Chondrocyte (in vitro differentiated cells): ENCODE data around the gene ZNF629. TPM values are rescaled to one million over a fixed set of nuclear protein-coding genes. Genes with fewer than 3 reads are reported as not detected.

ENCODE experiments used
- DNase-seq: peaks from one replicate; pipeline ENCODE4 v3.0.0; 2021; ENCODE audit warnings: mixed read lengths, low spot score
- H3K27ac Mint-ChIP-seq: one replicate; pipeline ENCODE4 v1.8.0; 2021; ENCODE audit warnings: mild to moderate bottlenecking, moderate library complexity, mixed read lengths; ENCODE audit not compliant: unreplicated experiment
- H3K27me3 Mint-ChIP-seq: 2 replicates; pipeline ENCODE4 v1.8.0; 2021; ENCODE audit warnings: low read depth, mixed read lengths
- H3K36me3 Mint-ChIP-seq: 2 replicates; pipeline ENCODE4 v1.8.0; 2021; ENCODE audit warnings: low read depth, mixed read lengths
- H3K4me1 Mint-ChIP-seq: 2 replicates; pipeline ENCODE4 v1.8.0; 2021; ENCODE audit warnings: low read depth, mild to moderate bottlenecking, mixed read lengths
- H3K4me3 Mint-ChIP-seq: one replicate; pipeline ENCODE4 v1.8.0; 2021; ENCODE audit warnings: mild to moderate bottlenecking, moderate library complexity, mixed read lengths; ENCODE audit not compliant: unreplicated experiment
- H3K9me3 Mint-ChIP-seq: 2 replicates; pipeline ENCODE4 v1.8.0; 2021; ENCODE audit warnings: low read depth, mixed read lengths
- total RNA-seq: library from RNA; stranded (reverse); gene quantifications from 3 replicates; pipeline ENCODE4 v1.2.1, GENCODE V29; 2021
- TF ChIP-seq, protein P1 (sequence below): fragments of 200-600 bp; sonication (generic); IDR thresholded peaks from 2 replicates; pipeline ENCODE4 v1.5.0; 2021; ENCODE audit warnings: antibody characterized with exemption, mild to moderate bottlenecking, moderate library complexity

The ZNF629 gene
- total RNA-seq, 1 donor from 2014 or later: 18.9 TPM

DNA sequence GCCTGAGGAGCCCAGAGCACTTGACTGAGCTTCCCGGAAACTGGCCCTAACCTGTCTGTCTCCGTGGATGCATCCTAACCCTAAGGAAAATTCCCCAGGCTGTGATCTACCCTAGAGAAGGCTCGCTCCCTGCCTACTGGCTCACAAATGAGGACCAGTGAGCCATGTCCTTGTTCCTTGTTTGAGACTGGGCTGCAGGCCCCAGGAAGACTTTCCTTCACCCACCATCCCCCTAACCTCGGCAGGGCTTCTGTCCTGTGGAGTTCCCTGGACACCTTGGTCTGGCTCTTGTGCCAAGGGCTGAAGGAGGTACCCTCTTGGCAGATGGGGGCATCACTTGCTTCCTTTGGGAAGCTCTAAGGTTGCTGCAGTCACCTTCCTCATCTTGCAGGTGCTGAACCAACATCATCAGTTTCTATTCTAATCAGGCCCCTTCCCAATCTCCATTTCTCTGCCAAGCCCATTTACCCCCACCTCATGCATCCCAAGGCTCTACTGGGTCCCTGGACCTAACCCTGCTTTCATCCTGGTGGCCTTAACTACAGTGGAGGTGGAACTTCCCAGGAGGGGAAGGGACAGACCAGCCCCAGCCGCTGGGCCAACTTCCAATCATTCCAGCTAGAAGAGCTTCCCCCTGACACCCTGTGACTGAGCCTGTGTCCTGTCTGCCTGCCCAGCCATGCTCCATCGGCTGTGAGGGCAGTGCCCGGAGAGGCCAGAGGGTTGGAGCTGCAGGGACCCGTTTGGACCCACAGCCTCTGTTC lies 12.5 kb downstream of the ZNF629 start:
- Mint-ChIP-seq H3K36me3 (peaks cover 16% of the 10 kb centered on the region), H3K9me3 (no peaks in the 10 kb centered on the region), H3K4me3 (peak overlapping the region; percentile 91), H3K27ac (peak overlapping the region; percentile 96), H3K4me1 (peaks cover 37% of the 10 kb centered on the region), H3K27me3 (no peaks in the 10 kb centered on the region)
- DNase-seq: no peak
- TF ChIP-seq, protein P1, sequence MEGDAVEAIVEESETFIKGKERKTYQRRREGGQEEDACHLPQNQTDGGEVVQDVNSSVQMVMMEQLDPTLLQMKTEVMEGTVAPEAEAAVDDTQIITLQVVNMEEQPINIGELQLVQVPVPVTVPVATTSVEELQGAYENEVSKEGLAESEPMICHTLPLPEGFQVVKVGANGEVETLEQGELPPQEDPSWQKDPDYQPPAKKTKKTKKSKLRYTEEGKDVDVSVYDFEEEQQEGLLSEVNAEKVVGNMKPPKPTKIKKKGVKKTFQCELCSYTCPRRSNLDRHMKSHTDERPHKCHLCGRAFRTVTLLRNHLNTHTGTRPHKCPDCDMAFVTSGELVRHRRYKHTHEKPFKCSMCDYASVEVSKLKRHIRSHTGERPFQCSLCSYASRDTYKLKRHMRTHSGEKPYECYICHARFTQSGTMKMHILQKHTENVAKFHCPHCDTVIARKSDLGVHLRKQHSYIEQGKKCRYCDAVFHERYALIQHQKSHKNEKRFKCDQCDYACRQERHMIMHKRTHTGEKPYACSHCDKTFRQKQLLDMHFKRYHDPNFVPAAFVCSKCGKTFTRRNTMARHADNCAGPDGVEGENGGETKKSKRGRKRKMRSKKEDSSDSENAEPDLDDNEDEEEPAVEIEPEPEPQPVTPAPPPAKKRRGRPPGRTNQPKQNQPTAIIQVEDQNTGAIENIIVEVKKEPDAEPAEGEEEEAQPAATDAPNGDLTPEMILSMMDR: no peak

DNA sequence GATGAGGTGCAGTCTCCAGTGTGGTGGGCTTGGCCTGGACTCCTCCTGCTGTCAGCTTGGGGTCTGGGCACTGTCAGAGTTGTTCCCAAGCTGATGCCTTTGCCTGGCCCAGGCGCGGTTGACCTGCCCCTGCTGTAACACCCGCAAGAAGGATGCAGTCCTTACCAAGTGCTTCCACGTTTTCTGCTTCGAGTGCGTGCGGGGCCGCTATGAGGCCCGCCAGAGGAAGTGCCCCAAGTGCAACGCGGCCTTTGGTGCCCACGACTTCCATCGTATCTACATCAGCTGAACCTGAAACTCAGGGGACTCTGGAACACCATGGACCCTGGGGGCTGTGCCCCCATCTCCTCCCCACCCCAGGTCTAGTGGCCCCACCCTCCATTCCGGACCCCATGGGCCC lies 13.2 kb downstream of the ZNF629 start:
- DNase-seq: no peak

DNA sequence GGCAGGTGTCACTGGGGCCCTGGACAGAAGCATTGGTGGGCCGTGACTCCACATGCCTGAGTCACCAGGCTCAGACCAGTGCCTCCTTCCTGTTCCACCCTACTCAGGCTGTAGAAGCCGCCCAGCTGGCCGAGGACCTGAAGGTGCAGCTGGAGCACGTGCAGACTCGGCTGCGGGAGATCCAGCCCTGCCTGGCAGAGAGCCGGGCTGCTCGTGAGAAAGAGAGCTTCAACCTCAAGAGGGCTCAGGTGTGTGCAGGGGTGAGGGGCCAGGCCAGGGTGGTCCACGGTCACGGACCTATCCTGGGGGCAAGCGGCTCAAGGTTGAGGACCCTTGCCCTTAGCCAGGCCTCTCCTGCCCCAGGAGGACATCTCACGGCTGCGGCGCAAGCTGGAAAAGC lies 15.3 kb downstream of the ZNF629 start:
- no peak for DNase-seq
- H3K4me3 Mint-ChIP-seq: no peak overlapping the region

More for the DNA sequence above, 13.2 kb downstream of the ZNF629 start:
- Mint-ChIP-seq H3K4me3 (no peak overlapping the region), H3K27me3 (no peaks in the 10 kb centered on the region), H3K4me1 (peaks cover 35% of the 10 kb centered on the region), H3K27ac (no peak overlapping the region), H3K9me3 (no peaks in the 10 kb centered on the region), H3K36me3 (peaks cover 20% of the 10 kb centered on the region)
- TF ChIP-seq, protein P1: no peak

DNA sequence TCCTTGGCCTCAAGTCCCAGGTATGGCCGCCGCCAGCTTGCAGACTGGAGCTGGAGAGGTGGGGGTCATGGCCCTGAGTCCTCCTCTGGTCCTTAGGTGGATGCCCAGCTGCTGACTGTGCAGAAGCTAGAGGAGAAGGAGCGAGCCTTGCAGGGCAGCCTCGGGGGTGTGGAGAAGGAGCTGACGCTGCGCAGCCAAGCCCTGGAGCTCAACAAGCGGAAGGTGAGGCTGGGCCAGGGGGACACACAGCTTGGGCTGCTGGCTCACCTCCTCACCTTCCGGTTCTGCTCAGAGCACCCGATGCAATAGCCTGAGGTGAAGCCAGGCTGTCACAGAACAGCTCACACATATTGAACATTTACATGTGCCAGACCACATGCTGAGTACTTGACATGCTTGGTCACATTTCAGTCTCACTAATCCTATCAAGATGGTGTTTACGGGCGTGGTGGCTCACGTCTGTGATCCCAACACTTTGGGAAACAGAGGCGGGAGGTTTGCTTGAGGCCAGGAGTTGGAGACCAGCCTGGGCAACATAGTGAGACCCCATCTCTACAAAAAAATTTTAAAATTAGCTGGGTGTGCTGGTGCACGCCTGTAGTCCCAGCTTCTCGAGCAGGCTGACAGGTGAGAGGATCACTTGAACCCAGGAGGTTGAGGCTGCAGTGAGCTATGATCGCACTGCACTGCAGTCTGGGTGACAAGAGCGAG lies 17.5 kb downstream of the ZNF629 start:
- no peaks in the 10 kb centered on the region for H3K27me3 Mint-ChIP-seq
- H3K4me3 Mint-ChIP-seq: no peak overlapping the region
- no peak overlapping the region for H3K27ac Mint-ChIP-seq
- H3K4me1 Mint-ChIP-seq: peaks cover 4% of the 10 kb centered on the region
- TF ChIP-seq, protein P1: no peak
- H3K36me3 Mint-ChIP-seq: peaks cover 38% of the 10 kb centered on the region
- DNase-seq: peak; percentile 76
- no peaks in the 10 kb centered on the region for H3K9me3 Mint-ChIP-seq

More for the DNA sequence above, 15.3 kb downstream of the ZNF629 start:
- H3K27ac Mint-ChIP-seq: peak overlapping the region; percentile 36
- no peaks in the 10 kb centered on the region for H3K27me3 Mint-ChIP-seq
- TF ChIP-seq, protein P1: no peak
- H3K36me3 Mint-ChIP-seq: peaks cover 31% of the 10 kb centered on the region
- H3K9me3 Mint-ChIP-seq: no peaks in the 10 kb centered on the region
- peaks cover 20% of the 10 kb centered on the region for H3K4me1 Mint-ChIP-seq

DNA sequence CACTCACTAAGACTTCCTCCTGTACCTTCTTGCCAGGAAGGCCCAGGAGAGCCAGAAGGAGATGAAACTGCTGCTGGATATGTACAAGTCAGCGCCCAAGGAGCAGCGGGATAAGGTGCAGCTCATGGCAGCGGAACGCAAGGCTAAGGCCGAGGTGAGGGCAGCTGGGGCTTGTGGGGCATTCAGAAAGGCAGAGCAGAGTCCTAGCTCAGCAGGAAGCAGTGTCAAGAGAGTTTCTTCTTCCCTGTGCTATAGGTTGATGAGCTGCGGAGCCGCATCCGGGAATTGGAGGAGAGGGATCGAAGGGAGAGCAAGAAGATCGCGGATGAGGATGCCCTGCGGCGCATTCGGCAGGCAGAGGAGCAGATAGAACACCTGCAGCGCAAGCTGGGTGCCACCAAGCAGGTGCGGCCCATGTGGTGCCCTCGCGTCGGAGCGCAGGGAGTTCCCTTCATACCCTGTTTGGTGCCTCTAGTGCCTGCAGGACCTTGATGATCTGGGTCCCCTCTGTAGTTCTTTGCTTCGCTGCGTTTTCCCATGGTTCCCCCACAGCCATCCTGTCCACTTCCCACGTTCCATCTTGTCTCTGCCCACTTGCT lies 18.3 kb downstream of the ZNF629 start:
- no peaks in the 10 kb centered on the region for H3K27me3 Mint-ChIP-seq

More for the DNA sequence above, 18.3 kb downstream of the ZNF629 start:
- no peak overlapping the region for H3K27ac Mint-ChIP-seq
- peaks cover 4% of the 10 kb centered on the region for H3K4me1 Mint-ChIP-seq
- no peak overlapping the region for H3K4me3 Mint-ChIP-seq
- H3K36me3 Mint-ChIP-seq: peaks cover 38% of the 10 kb centered on the region
- DNase-seq: peak; percentile 81
- no peaks in the 10 kb centered on the region for H3K9me3 Mint-ChIP-seq
- TF ChIP-seq, protein P1: no peak
